HG02852 (cell line): ENCODE measurements around the gene SLC10A3.
A peak's percentile ranks its signal among the peaks of the same experiment; 100 is the strongest.

Source experiments
- ATAC-seq: cut with Tn5 transposase; IDR thresholded peaks from one replicate; pipeline ENCODE4 v1.9.1; 2021; ENCODE audit warnings: mild to moderate bottlenecking, moderate library complexity; ENCODE audit not compliant: unreplicated experiment

SLC10A3 gene

GRCh38 chrX:154484255-154485149 is 5.9 kb downstream of the SLC10A3 start:
- ATAC-seq = no peak

- no peak for ATAC-seq
Measured at GRCh38 chrX:154483325-154483724, 7.1 kb downstream of the SLC10A3 start.

GRCh38 chrX:154482786-154483185 is 7.6 kb downstream of the SLC10A3 start:
- no peak for ATAC-seq

GRCh38 chrX:154481911-154482601 is 8.4 kb downstream of the SLC10A3 start:
- ATAC-seq = no peak

- no peak for ATAC-seq
Measured at GRCh38 chrX:154481195-154481594, 9.2 kb downstream of the SLC10A3 start.

GRCh38 chrX:154478728-154479622 is 11.5 kb downstream of the SLC10A3 start, which contains the start of gene LAGE3:
Gene LAGE3 (minus strand): TSS chrX:154479281. CDS start chrX:154478915, 366 bp downstream.
- ATAC-seq = peak; percentile 76

- no peak for ATAC-seq
Measured at GRCh38 chrX:154477891-154478477, 12.4 kb downstream of the SLC10A3 start.

- ATAC-seq = no peak
Measured at GRCh38 chrX:154476821-154477220, 13.6 kb downstream of the SLC10A3 start.

- no peak for ATAC-seq
Measured at GRCh38 chrX:154473683-154474082, 16.7 kb downstream of the SLC10A3 start.

GRCh38 chrX:154472685-154473632 is 17.5 kb downstream of the SLC10A3 start:
- no peak for ATAC-seq

GRCh38 chrX:154471839-154472684 is 18.4 kb downstream of the SLC10A3 start:
- ATAC-seq = no peak

- no peak for ATAC-seq
Measured at GRCh38 chrX:154470914-154471568, 19.4 kb downstream of the SLC10A3 start.

- no peak for ATAC-seq
Measured at GRCh38 chrX:154470434-154470833, 20.0 kb downstream of the SLC10A3 start.

GRCh38 chrX:154469880-154470279 is 20.5 kb downstream of the SLC10A3 start:
- no peak for ATAC-seq

GRCh38 chrX:154469114-154469513 is 21.3 kb downstream of the SLC10A3 start:
- no peak for ATAC-seq

GRCh38 chrX:154468217-154468616 is 22.2 kb downstream of the SLC10A3 start:
- ATAC-seq = no peak

- no peak for ATAC-seq
Measured at GRCh38 chrX:154467556-154467955, 22.9 kb downstream of the SLC10A3 start.

- no peak for ATAC-seq
Measured at GRCh38 chrX:154466907-154467306, 23.5 kb downstream of the SLC10A3 start.
